Right kidney (tissue), 9 donors: ENCODE data around the gene VSIG2.
"Not testable (repeated sequence)": the region's sequence is repeated elsewhere in the genome, so short reads cannot be mapped to it uniquely, and the experiment has no call there.

Source experiments
- DNase-seq: peaks from one replicate; pipeline ENCODE4 v3.0.0-alpha.2; 2016
- long read RNA-seq, 8 donors: transcript quantifications; one replicate each; lab custom pipeline, GENCODE V29; 2026

VSIG2 gene
- long read RNA-seq, donor 1, partial matches to known transcripts, result 0 of 4 reads
- long read RNA-seq, donor 1, other reads (novel, unspliced or antisense), result 0 of 4 reads
- long read RNA-seq, donor 2, result 0 reads
- long read RNA-seq, donor 3, partial matches to known transcripts, result 0 of 1 reads
- long read RNA-seq, donor 3, other reads (novel, unspliced or antisense), result 0 of 1 reads
- long read RNA-seq, donor 4, partial matches to known transcripts, result 0 of 1 reads
- long read RNA-seq, donor 4, other reads (novel, unspliced or antisense), result 0 of 1 reads
- long read RNA-seq, donor 5, result 0 reads
- long read RNA-seq, donor 6, transcript VSIG2-201 (7 exons, 1,148 nt), result major isoform, 5 of 5 reads
- long read RNA-seq, donor 6, partial matches to known transcripts, result 0 of 5 reads
- long read RNA-seq, donor 6, other reads (novel, unspliced or antisense), result 0 of 5 reads
- long read RNA-seq, donor 7, transcript VSIG2-201 (7 exons, 1,148 nt), result major isoform, 8 of 10 reads
- long read RNA-seq, donor 7, partial matches to known transcripts, result 0 of 10 reads
- long read RNA-seq, donor 7, other reads (novel, unspliced or antisense), result 0 of 10 reads
- long read RNA-seq, donor 8, partial matches to known transcripts, result 0 of 1 reads
- long read RNA-seq, donor 8, other reads (novel, unspliced or antisense), result 0 of 1 reads

GRCh38 chr11:124751741-124752470 is at the start of gene VSIG2:
Gene VSIG2, minus strand, starts transcription at chr11:124752255. Its CDS starts 118 bp downstream, at chr11:124752137.
- DNase-seq, result peak; percentile 55

- DNase-seq, result no peak
Observed at GRCh38 chr11:124801014-124801413, 49.0 kb upstream of the VSIG2 start.

GRCh38 chr11:124800226-124800929 is 48.3 kb upstream of the VSIG2 start, which contains the start of gene MSANTD2:
Gene MSANTD2, minus strand, starts transcription at chr11:124800406. Its CDS starts 26 bp downstream, at chr11:124800380.
- peak; percentile 99 for DNase-seq

- peak; percentile 82 for DNase-seq
Observed at GRCh38 chr11:124799348-124800225, 47.5 kb upstream of the VSIG2 start.

GRCh38 chr11:124798991-124799347 is 46.9 kb upstream of the VSIG2 start:
- no peak for DNase-seq

- DNase-seq, result no peak
Observed at GRCh38 chr11:124796312-124796711, 44.3 kb upstream of the VSIG2 start.

- DNase-seq, result no peak
Observed at GRCh38 chr11:124793466-124794278, 41.6 kb upstream of the VSIG2 start.

GRCh38 chr11:124791626-124792341 is 39.7 kb upstream of the VSIG2 start:
- DNase-seq, result no peak

- DNase-seq, result no peak
Observed at GRCh38 chr11:124788521-124788920, 36.5 kb upstream of the VSIG2 start.

GRCh38 chr11:124784051-124784450 is 32.0 kb upstream of the VSIG2 start:
- no peak for DNase-seq

- DNase-seq, result no peak
Observed at GRCh38 chr11:124783002-124783401, 30.9 kb upstream of the VSIG2 start.

- no peak for DNase-seq
Observed at GRCh38 chr11:124779568-124779967, 27.5 kb upstream of the VSIG2 start.

GRCh38 chr11:124778281-124778680 is 26.2 kb upstream of the VSIG2 start:
- DNase-seq, result no peak

GRCh38 chr11:124776865-124777645 is 25.0 kb upstream of the VSIG2 start:
- no peak for DNase-seq

GRCh38 chr11:124770959-124771358 is 18.9 kb upstream of the VSIG2 start:
- DNase-seq, result not testable (repeated sequence)

- no peak for DNase-seq
Observed at GRCh38 chr11:124769806-124770774, 18.0 kb upstream of the VSIG2 start.

- no peak for DNase-seq
Observed at GRCh38 chr11:124768914-124769313, 16.9 kb upstream of the VSIG2 start.

- DNase-seq, result no peak
Observed at GRCh38 chr11:124766156-124766555, 14.1 kb upstream of the VSIG2 start.
